ENCODE measurements around the gene CHMP1A.

DNA sequence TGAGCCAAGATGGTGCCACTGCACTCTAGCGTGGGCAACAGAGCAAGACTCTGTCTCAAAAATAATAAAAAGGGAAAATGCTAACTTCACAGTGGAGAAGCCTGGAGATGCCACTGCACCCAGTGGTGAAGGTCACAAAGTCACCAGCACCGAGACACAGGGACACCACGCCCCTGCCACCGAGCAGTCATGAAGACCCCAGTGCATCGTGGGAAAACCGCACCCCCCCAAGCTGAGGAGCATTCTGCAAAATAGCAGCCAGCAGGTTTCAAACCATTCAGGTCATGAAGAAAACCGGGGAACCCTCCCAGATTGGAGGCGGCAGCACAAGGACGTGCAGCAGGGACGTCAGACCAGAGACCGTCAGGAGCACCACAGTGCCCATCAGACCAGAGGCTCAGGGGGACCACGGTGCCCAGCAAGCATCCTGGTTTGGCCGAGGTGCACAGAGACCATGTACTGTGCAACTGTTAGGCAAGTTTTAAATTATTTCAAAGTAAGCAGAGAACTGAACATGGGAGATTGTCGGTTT, 13.7 kb downstream of the CHMP1A start:
- TF ChIP-seq, protein P1, sequence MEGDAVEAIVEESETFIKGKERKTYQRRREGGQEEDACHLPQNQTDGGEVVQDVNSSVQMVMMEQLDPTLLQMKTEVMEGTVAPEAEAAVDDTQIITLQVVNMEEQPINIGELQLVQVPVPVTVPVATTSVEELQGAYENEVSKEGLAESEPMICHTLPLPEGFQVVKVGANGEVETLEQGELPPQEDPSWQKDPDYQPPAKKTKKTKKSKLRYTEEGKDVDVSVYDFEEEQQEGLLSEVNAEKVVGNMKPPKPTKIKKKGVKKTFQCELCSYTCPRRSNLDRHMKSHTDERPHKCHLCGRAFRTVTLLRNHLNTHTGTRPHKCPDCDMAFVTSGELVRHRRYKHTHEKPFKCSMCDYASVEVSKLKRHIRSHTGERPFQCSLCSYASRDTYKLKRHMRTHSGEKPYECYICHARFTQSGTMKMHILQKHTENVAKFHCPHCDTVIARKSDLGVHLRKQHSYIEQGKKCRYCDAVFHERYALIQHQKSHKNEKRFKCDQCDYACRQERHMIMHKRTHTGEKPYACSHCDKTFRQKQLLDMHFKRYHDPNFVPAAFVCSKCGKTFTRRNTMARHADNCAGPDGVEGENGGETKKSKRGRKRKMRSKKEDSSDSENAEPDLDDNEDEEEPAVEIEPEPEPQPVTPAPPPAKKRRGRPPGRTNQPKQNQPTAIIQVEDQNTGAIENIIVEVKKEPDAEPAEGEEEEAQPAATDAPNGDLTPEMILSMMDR (IDR thresholded peaks at IDR 0.05 in 2 of 3, conservative IDR thresholded peaks at IDR 0.05 in 1 of 3; ENCODE audit: borderline replicate concordance in 1 of 3, insufficient read depth in 1 of 3, low read depth in 2 of 3, low read length in 2 of 3), result no peak
- TF ChIP-seq POLR2AphosphoS5 (IDR thresholded peaks at IDR 0.05; ENCODE audit: low read depth, low read length), result peak; percentile 19; the same call in 1 of the 2 replicates
- no peak for TF ChIP-seq EZH2 (IDR thresholded peaks at IDR 0.05)
- no peak for TF ChIP-seq YY1 (IDR thresholded peaks at IDR 0.05; ENCODE audit: extremely low read depth, insufficient replicate concordance, low read depth, low read length)
- TF ChIP-seq JUND (IDR thresholded peaks at IDR 0.05), result no peak
- no peak for TF ChIP-seq POLR2A (IDR thresholded peaks at IDR 0.05; ENCODE audit: borderline replicate concordance, extremely low read depth, insufficient read depth, insufficient read length)
- TF ChIP-seq, protein P2, sequence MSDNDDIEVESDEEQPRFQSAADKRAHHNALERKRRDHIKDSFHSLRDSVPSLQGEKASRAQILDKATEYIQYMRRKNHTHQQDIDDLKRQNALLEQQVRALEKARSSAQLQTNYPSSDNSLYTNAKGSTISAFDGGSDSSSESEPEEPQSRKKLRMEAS (IDR thresholded peaks at IDR 0.05), result no peak
- no peak for TF ChIP-seq ZNF274 (IDR thresholded peaks at IDR 0.05; ENCODE audit: low read depth, low read length)
- TF ChIP-seq SP1 (IDR thresholded peaks at IDR 0.05; ENCODE audit: low read depth), result no peak
- TF ChIP-seq SRF (IDR thresholded peaks at IDR 0.05; ENCODE audit: low read depth), result no peak
- TF ChIP-seq TCF7L2 (IDR thresholded peaks at IDR 0.05; ENCODE audit: borderline replicate concordance, extremely low read depth, insufficient read depth, insufficient read length), result no peak
- no peak for TF ChIP-seq ELF1 (IDR thresholded peaks at IDR 0.05; ENCODE audit: borderline replicate concordance, low read depth)

Measured in HCT116 (cell line).